Raji (cell line): ENCODE data around the gene BRF1.

Experiments used
- POLR2A ChIP-seq: IDR thresholded peaks from 2 replicates; pipeline ENCODE4 v1.6.1; 2011; ENCODE audit warnings: low read depth, low read length, control low read depth; ENCODE audit not compliant: insufficient read depth

The BRF1 gene

GRCh38 chr14:105180592-105181548 lies 119.9 kb downstream of the BRF1 start, which contains the start of gene NUDT14:
TSS of gene NUDT14 (minus strand) at chr14:105181312. CDS start at chr14:105181209, 103 bp downstream.
- TF ChIP-seq POLR2A = 0 out of 2 replicates have a peak, but pooled peaks have one; percentile 28

- TF ChIP-seq POLR2A = no peak
Measured at GRCh38 chr14:105179191-105179590, 121.6 kb downstream of the BRF1 start.

- TF ChIP-seq POLR2A = no peak
Measured at GRCh38 chr14:105178868-105179140, 122.0 kb downstream of the BRF1 start.

- TF ChIP-seq POLR2A = no peak
Measured at GRCh38 chr14:105178069-105178867, 122.5 kb downstream of the BRF1 start.

- TF ChIP-seq POLR2A = no peak
Measured at GRCh38 chr14:105177082-105177481, 123.7 kb downstream of the BRF1 start.

GRCh38 chr14:105176513-105176912 lies 124.3 kb downstream of the BRF1 start:
- TF ChIP-seq POLR2A = no peak

GRCh38 chr14:105173901-105174894 lies 126.6 kb downstream of the BRF1 start:
- TF ChIP-seq POLR2A = no peak

- no peak for TF ChIP-seq POLR2A
Measured at GRCh38 chr14:105173145-105173544, 127.7 kb downstream of the BRF1 start.

- no peak for TF ChIP-seq POLR2A
Measured at GRCh38 chr14:105172476-105172875, 128.3 kb downstream of the BRF1 start.

- no peak for TF ChIP-seq POLR2A
Measured at GRCh38 chr14:105171004-105171673, 129.7 kb downstream of the BRF1 start.

GRCh38 chr14:105169776-105170655 lies 130.8 kb downstream of the BRF1 start:
- no peak for TF ChIP-seq POLR2A

GRCh38 chr14:105168979-105169507 lies 131.8 kb downstream of the BRF1 start:
- no peak for TF ChIP-seq POLR2A

- no peak for TF ChIP-seq POLR2A
Measured at GRCh38 chr14:105168496-105168978, 132.3 kb downstream of the BRF1 start, which contains the start of gene JAG2. TSS of gene JAG2 (minus strand) at chr14:105168776. CDS start at chr14:105168420, 356 bp downstream.

- no peak for TF ChIP-seq POLR2A
Measured at GRCh38 chr14:105168093-105168420, 132.7 kb downstream of the BRF1 start.
